ENCODE measurements around the gene SPTLC2. TPM values are rescaled to one million over a fixed set of nuclear protein-coding genes. Genes with fewer than 3 reads are reported as not detected.

SPTLC2 gene
- total and polyA plus RNA-seq, 4 donors: 8.1 to 48.6 (median 27.6) TPM

- no peaks in the 10 kb centered on the region for H3K36me3 ChIP-seq (ENCODE audit: control insufficient read depth in 4 of 4, insufficient read depth in 4 of 4, low read length in 4 of 4)
- no peak overlapping the region for H3K9ac ChIP-seq (ENCODE audit: insufficient read depth in 1 of 2, low read length in 2 of 2)
- H3K27me3 ChIP-seq (ENCODE audit: control insufficient read depth in 3 of 3, insufficient read depth in 3 of 3, low read length in 2 of 3): no peaks in the 10 kb centered on the region
- H3K4me3 ChIP-seq: no peak overlapping the region
- WGBS, 2 donors: 77 to 96% methylated on average over 3 of the region's 3 CpGs
- ATAC-seq (ENCODE audit: insufficient read depth, low FRiP score) (no peak), DNase-seq (no peak)
- no peaks in the 10 kb centered on the region for H3K9me3 ChIP-seq (ENCODE audit: control insufficient read depth in 4 of 4, insufficient read depth in 3 of 4, low read length in 3 of 4)
- H3K4me1 ChIP-seq (ENCODE audit: control insufficient read depth in 5 of 5, insufficient read depth in 5 of 5, low read length in 5 of 5): peaks cover 0 to 10% (median 6%) of the 10 kb centered on the region in 5 donors
- H3K27ac ChIP-seq (ENCODE audit: low read depth in 1 of 2, low read length in 1 of 2): no peak overlapping the region
- no peak for TF ChIP-seq CTCF (IDR thresholded peaks at IDR 0.05; ENCODE audit: control extremely low read depth, extremely low read depth)
These were observed 5.9 kb downstream of the SPTLC2 start for GRCh38 chr14:77610553-77610952.

- Histone ChIP-seq H3K27me3 (ENCODE audit: control insufficient read depth in 3 of 3, insufficient read depth in 3 of 3, low read length in 2 of 3) (no peaks in the 10 kb centered on the region), H3K4me1 (ENCODE audit: control insufficient read depth in 5 of 5, insufficient read depth in 5 of 5, low read length in 5 of 5) (peaks cover 0 to 8% (median 3%) of the 10 kb centered on the region in 5 donors), H3K4me3 (no peak overlapping the region), H3K9me3 (ENCODE audit: control insufficient read depth in 4 of 4, insufficient read depth in 3 of 4, low read length in 3 of 4) (no peaks in the 10 kb centered on the region), H3K27ac (ENCODE audit: low read depth in 1 of 2, low read length in 1 of 2) (no peak overlapping the region), H3K36me3 (ENCODE audit: control insufficient read depth in 4 of 4, insufficient read depth in 4 of 4, low read length in 4 of 4) (no peaks in the 10 kb centered on the region), H3K9ac (ENCODE audit: insufficient read depth in 1 of 2, low read length in 2 of 2) (no peak overlapping the region)
- ATAC-seq (ENCODE audit: insufficient read depth, low FRiP score) (no peak), DNase-seq (no peak)
- no peak for TF ChIP-seq CTCF (IDR thresholded peaks at IDR 0.05; ENCODE audit: control extremely low read depth, extremely low read depth)
- 93 to 94% methylated on average over 3 of the region's 3 CpGs for WGBS, 2 donors
These were observed 6.5 kb downstream of the SPTLC2 start for GRCh38 chr14:77609922-77610321.

- no peak overlapping the region for H3K4me3 ChIP-seq
- peak in 1 of 3 donors; percentile 33 for DNase-seq
- WGBS, 2 donors: 22 to 49% methylated on average over 8 to 9 of the region's 9 CpGs
- TF ChIP-seq CTCF (IDR thresholded peaks at IDR 0.05; ENCODE audit: control extremely low read depth, extremely low read depth): no peak
- no peak overlapping the region for H3K9ac ChIP-seq (ENCODE audit: insufficient read depth in 1 of 2, low read length in 2 of 2)
- no peaks in the 10 kb centered on the region for H3K9me3 ChIP-seq (ENCODE audit: control insufficient read depth in 4 of 4, insufficient read depth in 3 of 4, low read length in 3 of 4)
- H3K4me1 ChIP-seq (ENCODE audit: control insufficient read depth in 5 of 5, insufficient read depth in 5 of 5, low read length in 5 of 5): peaks cover 0 to 6% (median 5%) of the 10 kb centered on the region in 5 donors
- H3K27me3 ChIP-seq (ENCODE audit: control insufficient read depth in 3 of 3, insufficient read depth in 3 of 3, low read length in 2 of 3): no peaks in the 10 kb centered on the region
- ATAC-seq (ENCODE audit: insufficient read depth, low FRiP score): no peak
- no peaks in the 10 kb centered on the region for H3K36me3 ChIP-seq (ENCODE audit: control insufficient read depth in 4 of 4, insufficient read depth in 4 of 4, low read length in 4 of 4)
- H3K27ac ChIP-seq (ENCODE audit: low read depth in 1 of 2, low read length in 1 of 2): no peak overlapping the region
These were observed 8.6 kb downstream of the SPTLC2 start for GRCh38 chr14:77607741-77608302.

Measured in lung (tissue), 12 donors.